Stimulated activated CD4-positive, alpha-beta T cell treated with anti-CD3 and anti-CD28 coated beads, Interleukin-12 subunit alpha, Interleukin-12 subunit beta, amount 100 ng/mL, for 4 hours (primary cell): ENCODE results near the gene TIPRL.
A peak's percentile ranks its signal among the peaks of the same experiment; 100 is the strongest.

Experiments used
- DNase-seq: peaks from one replicate; pipeline ENCODE4 v3.0.0-alpha.2; 2020

TIPRL gene

DNA sequence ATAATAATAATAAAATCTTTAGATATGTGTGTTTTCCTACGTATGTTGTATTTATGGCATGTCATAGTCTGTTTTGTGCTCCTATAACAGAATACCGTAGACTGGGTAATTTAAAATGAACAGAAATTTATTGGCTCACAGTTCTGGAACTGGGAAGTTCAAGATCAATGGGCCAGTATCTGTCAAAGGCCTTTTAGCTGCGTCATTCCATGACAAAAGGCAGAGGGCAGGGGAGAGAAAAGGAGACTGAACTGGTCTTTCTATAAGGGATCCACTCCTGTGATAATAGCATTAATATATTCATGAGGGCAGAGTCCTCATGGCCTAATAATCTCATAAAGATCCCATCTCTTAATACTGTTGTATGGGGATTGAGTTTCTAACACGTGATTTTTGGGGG, 39.9 kb downstream of the TIPRL start:
- no peak for DNase-seq

DNA sequence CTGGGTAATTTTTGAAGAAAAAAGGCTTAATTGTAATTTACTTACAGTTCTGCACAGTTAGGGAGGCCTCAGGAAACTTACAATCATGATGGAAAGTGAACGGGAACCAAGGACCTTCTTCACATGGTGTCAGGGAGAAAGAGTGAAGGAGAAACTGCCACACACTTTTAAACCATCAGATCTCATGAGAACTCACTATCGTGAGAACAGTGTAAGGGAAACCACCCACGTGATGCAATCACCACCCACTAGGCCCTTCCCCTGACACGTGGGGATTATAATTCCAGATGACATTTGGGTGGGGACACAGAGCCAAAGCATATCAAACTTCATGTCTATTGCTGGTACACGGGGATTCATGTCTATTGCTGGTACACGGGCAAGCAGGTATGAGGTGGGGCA, 41.7 kb downstream of the TIPRL start:
- no peak for DNase-seq

DNA sequence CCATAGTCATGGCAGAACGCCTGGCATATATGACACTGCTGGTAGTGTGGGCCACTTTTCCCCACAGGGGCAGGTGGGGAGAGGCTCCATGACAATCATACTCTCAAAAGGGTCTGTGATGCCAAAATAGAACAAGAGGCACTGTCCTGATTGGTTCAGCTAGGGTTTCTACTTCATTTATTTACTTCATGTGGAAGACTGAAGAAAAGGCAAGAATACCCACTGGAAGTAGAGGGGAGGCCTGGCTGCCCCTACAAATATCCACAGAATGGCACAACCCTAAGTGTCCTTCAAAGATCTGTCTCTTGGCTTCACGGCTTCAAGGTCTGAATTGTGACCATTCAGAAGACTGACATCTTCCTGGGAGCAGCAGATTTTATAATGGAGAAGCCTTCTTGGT, 42.5 kb downstream of the TIPRL start:
- no peak for DNase-seq

DNA sequence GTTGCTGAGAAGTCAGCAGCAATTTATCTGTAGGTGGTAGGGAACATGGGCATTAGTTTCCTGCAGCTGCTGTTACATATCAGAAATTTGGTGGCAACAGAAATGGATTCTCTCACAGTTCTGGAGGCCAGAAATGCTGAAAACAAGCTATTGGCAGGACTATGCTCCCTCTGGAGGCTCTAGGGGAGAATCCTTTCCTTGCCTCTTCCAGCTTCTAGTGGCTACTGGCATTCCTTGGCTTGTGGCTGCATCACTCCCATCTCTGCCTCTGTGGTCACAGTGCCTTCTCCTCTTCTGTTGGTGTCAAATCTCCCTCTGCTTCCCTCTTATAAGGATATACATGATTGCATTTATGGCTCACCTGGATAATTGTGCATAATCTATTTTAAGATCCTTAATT, 44.5 kb downstream of the TIPRL start:
- DNase-seq: no peak

DNA sequence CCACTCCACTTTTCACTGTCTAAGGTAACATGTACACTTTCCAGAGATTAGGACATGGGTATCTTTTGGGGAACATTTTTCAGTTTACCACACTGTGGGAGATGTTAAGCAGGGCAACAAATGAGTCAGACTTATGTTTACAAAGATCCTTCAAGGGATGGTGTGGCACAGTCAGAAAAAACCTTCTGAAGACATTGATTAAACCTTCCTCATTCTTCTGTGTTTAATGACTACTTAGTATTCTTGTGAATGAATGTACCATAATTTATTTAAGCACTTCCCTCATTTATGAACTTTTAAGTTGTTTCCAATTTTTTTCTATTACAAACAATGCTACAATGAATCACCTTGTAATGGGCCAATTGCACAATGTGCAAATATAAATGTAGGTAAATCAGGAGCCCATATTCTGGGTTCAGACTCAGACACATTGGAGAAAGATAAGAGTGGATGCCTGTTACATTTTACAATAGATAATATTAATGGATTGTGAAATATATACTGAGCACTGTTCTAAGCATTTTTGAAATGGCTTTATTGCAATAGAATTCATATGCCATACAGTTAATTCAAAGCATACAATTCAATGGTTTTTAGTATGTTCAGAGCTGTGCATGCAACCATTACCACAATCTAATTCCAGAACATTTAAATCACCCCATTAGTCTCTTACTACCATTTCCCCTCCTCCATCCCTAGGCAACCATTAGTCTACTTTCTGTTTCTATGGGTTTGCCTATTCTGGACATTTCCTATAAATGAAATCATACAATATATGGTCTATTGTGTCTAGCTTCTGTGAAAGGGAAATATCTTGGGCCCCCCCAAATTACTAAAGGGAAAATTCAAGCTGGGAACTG, 45.1 kb downstream of the TIPRL start:
- no peak for DNase-seq

DNA sequence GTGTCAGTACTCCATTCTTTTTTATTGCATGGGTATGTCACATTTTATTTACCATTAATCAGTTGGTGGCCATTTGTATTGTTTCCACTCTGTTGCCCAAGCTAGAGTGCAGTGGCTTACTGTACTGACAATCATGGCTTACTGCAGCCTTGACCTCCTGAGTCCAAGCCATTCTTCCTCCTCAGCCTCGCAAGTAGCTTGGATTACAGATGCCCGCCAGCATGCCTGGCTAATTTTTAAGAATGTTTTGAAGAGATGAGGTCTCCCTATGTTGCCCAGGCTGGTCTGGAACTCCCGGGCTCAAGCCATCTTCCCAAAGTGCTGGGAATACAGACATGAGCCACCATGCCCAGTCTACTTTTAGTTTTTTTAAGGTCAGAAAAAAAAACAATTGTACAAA, 46.2 kb downstream of the TIPRL start:
- DNase-seq: no peak

DNA sequence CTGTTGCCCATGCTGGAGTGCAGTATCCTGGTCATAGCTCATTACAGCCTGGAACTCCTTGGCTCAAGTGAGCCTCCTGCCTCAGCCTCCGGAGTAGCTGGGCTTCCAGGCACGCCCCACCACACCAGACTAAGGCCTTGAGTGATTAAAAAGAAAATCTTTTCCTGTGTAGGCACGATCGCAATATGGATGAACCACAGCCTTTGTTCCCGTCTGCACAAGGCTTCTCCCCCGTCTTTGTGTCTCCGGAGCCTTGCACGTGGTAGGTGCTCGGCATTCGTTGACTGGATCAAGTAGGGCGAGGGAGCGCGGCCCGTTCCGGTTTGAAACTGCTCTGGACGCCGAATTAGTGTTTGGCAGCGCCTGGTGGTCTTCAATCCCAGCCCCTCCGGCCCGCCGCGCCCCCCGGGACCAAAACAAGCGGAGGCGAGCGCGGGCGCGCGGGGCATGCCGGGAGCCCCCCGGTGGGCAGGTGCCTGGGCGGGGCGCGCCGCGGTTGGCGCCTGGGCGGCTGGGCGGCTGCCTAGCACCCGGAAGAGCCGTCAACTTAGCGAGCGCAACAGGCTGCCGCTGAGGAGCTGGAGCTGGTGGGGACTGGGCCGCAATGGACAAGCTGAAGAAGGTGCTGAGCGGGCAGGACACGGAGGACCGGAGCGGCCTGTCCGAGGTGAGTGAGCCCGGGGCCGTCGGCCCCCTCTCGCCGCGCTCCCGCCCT, 46.9 kb downstream of the TIPRL start, which contains the start of gene SFT2D2:
Gene SFT2D2, plus strand, starts transcription at position 529 of the 715 bp plus-strand sequence. Its CDS starts 76 bp downstream, at position 605.
- DNase-seq: peak; percentile 76

DNA sequence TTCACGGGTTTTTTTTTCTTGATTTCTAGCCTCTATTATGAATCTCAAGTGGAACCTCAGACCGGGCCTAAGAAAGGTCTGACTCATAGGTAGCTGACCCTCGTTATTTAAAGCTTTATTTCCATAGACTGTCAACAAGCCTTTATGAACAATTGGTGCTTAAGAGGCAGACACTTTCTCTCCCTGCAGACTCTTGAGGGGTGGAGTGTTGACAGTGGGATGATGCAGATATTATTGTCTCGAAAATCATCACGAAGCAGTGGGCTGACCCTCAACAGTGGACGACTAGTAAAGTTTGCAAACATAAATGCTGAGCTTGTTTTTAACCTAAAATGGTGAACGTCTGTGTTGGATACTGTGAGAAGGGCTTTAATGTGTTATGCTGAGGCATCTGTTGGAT, 48.9 kb downstream of the TIPRL start:
- no peak for DNase-seq

DNA sequence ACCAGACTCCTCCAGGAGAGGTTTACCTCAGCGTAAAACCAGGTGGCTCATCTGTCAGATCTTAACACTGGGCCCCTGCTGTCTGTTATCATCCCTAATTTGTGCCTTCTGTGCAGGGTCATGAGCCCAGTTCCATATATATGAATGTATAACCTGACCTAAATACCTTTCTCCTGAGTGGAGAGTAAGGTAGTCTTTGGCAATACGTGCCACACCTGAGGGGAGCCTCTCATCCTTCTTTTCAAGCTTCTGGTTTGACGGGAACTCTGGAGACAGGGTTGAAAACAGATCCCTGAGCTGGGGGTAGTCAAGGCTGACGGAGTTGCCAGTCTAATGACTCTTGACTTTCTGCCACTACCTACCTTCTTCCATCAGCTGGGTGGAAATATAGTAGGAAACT, 51.1 kb downstream of the TIPRL start:
- DNase-seq: no peak

DNA sequence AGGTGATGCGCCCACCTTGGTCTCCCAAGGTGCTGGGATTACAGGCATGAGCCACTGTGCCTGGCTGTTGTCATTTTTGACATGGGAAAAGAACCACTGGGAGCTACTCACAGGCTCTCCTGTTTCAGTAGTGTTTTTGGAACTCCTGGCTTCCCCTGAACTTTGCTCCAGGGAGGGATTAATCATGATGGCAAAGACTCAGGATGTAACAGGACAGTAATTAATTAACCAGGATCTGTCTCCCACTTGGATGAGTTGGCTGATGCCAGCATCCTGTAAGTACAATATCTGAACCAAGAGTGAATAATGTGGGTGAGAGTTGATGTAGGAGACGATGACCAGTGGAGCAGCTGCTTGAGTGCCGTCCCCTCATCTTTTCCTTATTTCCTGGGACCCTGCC, 51.9 kb downstream of the TIPRL start:
- no peak for DNase-seq

DNA sequence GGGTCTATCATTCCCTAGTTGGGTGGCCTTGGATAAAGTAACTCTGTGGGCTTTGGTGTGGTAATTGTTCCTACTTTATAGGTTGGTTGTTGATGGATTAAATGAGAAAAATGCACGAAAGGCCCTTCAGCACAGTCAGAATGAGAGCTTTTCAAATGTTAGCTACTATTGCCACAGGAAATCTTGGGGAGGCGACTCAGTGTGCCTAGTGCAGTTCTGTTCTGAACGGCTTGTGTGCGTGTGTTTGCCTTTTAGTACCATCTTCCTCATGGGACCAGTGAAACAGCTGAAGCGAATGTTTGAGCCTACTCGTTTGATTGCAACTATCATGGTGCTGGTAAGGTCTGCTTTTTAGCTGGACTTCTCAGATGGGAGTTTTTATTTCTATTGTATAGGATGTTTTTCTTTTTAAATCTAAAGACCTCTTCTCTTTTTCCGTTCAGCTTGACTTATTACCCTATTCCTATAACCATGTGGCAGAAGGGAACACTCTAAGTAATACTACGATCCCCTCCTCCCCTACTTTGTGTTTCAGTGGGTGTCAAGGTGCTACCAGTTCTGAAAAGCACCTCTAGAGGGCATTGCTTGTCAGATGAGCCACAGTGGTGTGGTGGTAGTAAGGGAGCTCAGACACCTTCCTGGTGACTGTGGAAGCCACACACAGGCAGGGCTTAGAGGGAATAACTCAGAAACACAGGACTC, 56.2 kb downstream of the TIPRL start:
- no peak for DNase-seq

DNA sequence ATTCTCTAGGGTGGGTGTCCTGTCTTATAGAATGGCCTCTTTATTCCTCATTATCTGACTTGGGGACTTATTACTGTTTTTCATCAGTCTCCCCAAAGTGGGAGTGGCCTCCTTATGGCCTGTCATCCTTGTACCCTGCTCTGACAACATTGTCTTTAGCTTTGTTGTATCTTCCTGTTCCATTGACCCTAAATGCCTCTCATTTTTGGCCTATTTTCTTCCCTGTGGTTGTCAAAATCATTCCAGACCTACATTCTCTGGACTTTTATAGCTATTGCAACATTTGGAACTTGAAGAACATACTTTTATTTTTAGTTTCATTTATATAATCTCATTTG, 56.8 kb downstream of the TIPRL start:
- no peak for DNase-seq

DNA sequence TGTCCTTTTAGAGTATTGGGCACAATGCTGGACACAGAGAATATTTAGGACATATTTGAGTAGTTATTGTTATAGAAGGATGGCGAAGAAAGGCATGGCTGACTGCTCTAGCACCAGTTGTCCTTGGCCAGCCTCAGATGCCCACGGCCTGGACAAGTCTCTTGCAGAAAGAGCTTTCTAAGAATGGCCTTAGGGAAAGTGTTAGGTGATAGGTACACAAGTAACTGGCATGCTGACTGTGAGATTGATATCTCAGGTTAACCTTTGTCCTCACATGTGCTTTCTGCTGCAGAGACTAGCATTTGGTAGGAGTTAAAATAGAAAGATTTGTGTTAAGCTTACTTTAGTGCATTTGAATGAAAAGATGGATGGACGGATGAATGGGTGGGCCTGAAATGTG, 57.2 kb downstream of the TIPRL start:
- no peak for DNase-seq

DNA sequence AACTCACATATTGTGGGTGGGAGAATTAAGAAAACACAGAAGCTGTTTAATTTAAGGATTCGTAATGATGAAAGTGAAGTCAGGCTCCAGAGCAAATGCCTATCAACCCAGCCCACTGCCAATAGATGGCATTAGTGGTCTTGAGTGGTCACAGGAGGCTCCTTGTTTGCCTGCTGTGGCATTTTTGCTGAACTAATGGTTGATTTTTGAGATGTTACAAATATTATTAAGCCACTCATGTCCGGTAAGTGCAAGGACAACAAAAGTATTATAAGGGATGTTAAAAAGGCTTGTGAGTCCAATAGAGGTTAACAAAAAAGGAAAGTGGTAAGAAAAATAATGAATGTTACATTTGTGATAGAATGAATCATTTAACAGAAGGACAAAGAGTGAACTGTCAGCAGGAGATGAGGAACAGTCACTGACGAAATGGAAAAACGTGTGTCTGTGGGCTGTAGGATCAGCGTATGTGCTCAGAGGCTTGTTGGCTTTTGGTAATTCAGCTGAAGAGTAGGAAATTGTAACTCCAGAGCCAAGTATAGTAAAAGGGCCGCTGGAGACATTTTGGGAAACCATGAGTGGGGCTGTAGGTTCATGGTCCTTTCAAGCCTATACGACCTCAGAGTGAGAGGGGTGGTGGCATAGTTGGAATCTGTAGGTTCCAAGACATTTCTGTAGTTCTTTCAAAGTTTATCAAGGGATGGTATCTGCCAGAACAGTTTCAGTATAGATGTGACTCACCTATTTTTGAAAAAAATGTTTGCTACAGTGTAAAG, 58.3 kb downstream of the TIPRL start:
- DNase-seq: no peak

DNA sequence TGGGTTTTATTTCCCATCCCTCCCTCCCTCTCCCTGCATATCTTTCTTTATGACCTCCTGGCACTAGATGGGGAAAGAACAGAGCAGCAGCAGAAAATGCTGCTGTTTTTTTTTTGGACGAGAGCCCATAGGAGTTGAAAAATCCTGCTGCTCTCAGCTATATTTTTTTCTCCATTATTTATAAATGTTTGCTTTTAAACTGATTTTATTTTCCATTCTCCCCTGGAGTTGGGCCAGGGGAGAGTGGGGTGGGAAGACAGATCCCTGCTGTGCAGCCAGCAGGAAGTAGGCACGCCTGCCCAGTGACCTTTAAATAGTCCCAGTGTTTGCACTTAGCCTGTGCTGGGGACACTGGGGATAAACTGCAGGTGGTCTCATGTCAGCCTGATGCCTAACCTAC, 64.4 kb downstream of the TIPRL start:
- no peak for DNase-seq

DNA sequence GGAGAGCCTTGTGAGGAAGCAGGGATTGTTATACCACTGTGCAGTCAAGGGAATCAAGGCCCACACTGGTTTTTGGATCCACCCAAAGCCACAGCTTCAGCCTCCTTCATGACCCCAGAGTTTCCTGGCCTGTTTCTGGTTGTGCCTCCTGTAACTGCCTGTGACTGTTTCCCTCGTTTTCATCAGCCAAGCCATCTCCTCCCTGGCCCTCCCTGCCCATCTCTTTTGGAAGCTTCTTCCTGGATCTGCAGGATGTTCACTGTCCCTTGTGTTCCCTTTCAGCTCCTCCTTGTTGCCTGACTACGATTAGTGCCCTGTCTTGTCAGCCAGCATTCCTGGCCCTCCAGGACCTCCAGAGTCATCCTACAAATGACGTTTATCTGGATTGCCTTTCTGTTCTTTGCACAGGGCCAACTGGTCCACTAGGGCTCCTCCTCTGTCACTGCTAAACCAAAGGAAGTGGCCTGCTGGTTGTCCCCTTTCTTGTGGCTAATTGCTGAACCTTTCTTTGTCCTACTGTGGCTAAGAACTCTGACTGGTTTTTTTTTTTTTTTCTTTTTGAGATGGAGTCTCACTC, 65.0 kb downstream of the TIPRL start:
- DNase-seq: no peak

DNA sequence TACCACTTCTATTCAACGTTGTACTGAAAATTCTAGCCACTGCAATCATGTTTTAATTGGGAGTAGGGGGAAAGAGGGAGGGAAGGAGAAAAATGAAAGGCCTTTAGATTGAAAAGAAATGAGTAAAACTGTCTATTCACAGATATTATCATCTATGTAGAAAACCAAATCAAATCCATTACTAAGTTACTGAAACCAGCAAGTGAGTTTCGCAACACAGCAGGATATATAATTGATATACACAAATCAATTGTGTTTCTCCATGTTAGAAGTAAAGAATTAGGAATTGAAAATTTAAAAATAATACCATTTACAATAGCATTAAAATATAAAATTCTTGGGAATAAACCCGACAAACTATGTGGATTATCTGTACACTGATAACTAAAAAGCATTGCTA, 66.3 kb downstream of the TIPRL start:
- no peak for DNase-seq

DNA sequence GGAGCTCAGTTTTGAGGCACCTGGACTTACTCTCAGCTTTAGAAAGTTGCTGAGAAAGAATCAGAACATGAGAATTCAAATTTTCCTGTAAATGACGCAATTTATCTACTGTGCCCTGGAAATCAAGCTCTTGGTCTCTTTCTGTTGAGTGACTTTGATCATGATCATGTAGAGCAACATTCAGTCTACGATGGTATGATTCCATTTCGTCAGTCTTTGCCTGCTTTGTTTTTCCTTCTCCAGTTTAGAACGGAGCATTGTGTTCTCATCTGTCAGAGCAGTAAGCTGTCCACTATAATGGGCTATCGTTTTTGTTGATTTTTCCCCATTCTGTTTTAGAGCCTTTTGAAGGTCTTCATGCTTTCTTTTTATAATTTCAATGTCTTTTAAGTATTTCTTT, 67.7 kb downstream of the TIPRL start:
- DNase-seq: no peak
